ENCODE measurements around the gene PCDHA4.
"Not testable (repeated sequence)": the region's sequence is repeated elsewhere in the genome, so short reads cannot be mapped to it uniquely, and the experiment has no call there.

PCDHA4 gene
- total RNA-seq: 0 to 0.18 (median 0) reads per million in 4 experiments

GRCh38 chr5:140806834-140807775 lies at the start of gene PCDHA4:
Gene PCDHA4 (plus strand): TSS chr5:140807068.
- no peak for DNase-seq

GRCh38 chr5:140764177-140764973 lies 42.5 kb upstream of the PCDHA4 start:
- DNase-seq: no peak

- no peak for DNase-seq
Measured at GRCh38 chr5:140767444-140767843, 39.4 kb upstream of the PCDHA4 start.

GRCh38 chr5:140780512-140780911 lies 26.4 kb upstream of the PCDHA4 start:
- DNase-seq: no peak

GRCh38 chr5:140785905-140786686 lies 20.8 kb upstream of the PCDHA4 start, which contains the start of gene PCDHA1:
Gene PCDHA1 (plus strand): TSS chr5:140786140.
- no peak for DNase-seq

- not testable (repeated sequence) for DNase-seq
Measured at GRCh38 chr5:140787422-140787821, 19.4 kb upstream of the PCDHA4 start.

- DNase-seq: not testable (repeated sequence)
Measured at GRCh38 chr5:140787849-140788504, 18.9 kb upstream of the PCDHA4 start.

GRCh38 chr5:140791089-140791488 lies 15.8 kb upstream of the PCDHA4 start:
- no peak for DNase-seq

GRCh38 chr5:140794595-140795258 lies 12.1 kb upstream of the PCDHA4 start, which contains the start of gene PCDHA2:
Gene PCDHA2 (plus strand): TSS chr5:140794852.
- no peak for DNase-seq

GRCh38 chr5:140795259-140795641 lies 11.6 kb upstream of the PCDHA4 start:
- no peak for DNase-seq

GRCh38 chr5:140796072-140796717 lies 10.7 kb upstream of the PCDHA4 start:
- DNase-seq: not testable (repeated sequence)

- no peak for DNase-seq
Measured at GRCh38 chr5:140796718-140797095, 10.2 kb upstream of the PCDHA4 start.

GRCh38 chr5:140800816-140801493 lies 5.9 kb upstream of the PCDHA4 start, which contains the start of gene PCDHA3:
Gene PCDHA3 (plus strand): TSS chr5:140801057.
- DNase-seq: no peak

GRCh38 chr5:140801494-140801841 lies 5.4 kb upstream of the PCDHA4 start:
- DNase-seq: no peak

GRCh38 chr5:140802381-140802780 lies 4.5 kb upstream of the PCDHA4 start:
- not testable (repeated sequence) for DNase-seq

GRCh38 chr5:140802781-140803271 lies 4.0 kb upstream of the PCDHA4 start:
- DNase-seq: no peak

GRCh38 chr5:140808241-140808888 lies 1.5 kb downstream of the PCDHA4 start:
- not testable (repeated sequence) for DNase-seq

- DNase-seq: no peak
Measured at GRCh38 chr5:140808889-140809291, 2.0 kb downstream of the PCDHA4 start.
